RKO (cell line): ENCODE results near the gene MYO9A.

Experiments
- DNase-seq: peaks from one replicate; pipeline ENCODE4 v3.0.0-alpha.2; 2016; ENCODE audit warnings: low spot score

Gene MYO9A

GRCh38 chr15:71782422-71783165, 335.4 kb downstream of the MYO9A start:
- DNase-seq, result no peak

- DNase-seq, result no peak
Measured at GRCh38 chr15:71781965-71782265, 336.0 kb downstream of the MYO9A start.

- no peak for DNase-seq
Measured at GRCh38 chr15:71781179-71781964, 336.6 kb downstream of the MYO9A start.

GRCh38 chr15:71780115-71780976, 337.6 kb downstream of the MYO9A start:
- DNase-seq, result peak; percentile 48

GRCh38 chr15:71779073-71779797, 338.7 kb downstream of the MYO9A start:
- no peak for DNase-seq

- DNase-seq, result no peak
Measured at GRCh38 chr15:71777216-71777943, 340.6 kb downstream of the MYO9A start.

GRCh38 chr15:71776304-71776703, 341.6 kb downstream of the MYO9A start:
- DNase-seq, result no peak

GRCh38 chr15:71775856-71776255, 342.1 kb downstream of the MYO9A start:
- no peak for DNase-seq

- DNase-seq, result no peak
Measured at GRCh38 chr15:71773206-71773859, 344.6 kb downstream of the MYO9A start.
